GM19238 (cell line): ENCODE measurements around the gene MAGI3.

ENCODE experiments used
- DNase-seq: peaks from one replicate; pipeline ENCODE4 v3.0.0; 2011; ENCODE audit warnings: low spot score; ENCODE audit not compliant: insufficient read length

MAGI3 gene

DNA sequence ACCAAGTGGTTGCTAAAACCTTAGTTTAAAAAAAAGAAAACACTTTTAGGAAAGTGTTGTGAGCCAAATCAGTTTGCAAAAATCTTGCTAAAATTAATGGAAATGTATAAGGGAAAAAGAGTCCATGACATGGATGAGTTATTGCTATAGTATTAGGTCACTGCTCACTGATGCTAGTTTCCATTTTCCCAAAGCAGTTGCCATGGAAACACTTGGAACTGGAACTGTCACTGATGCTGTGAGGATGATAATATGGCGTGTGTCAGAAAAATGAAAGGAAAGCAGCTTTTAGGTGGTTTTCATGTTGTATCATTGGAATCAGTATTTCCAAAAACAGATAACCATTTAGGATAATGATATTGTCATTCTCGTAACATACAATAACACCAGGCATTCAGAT, 264.6 kb downstream of the MAGI3 start:
- DNase-seq, result no peak

DNA sequence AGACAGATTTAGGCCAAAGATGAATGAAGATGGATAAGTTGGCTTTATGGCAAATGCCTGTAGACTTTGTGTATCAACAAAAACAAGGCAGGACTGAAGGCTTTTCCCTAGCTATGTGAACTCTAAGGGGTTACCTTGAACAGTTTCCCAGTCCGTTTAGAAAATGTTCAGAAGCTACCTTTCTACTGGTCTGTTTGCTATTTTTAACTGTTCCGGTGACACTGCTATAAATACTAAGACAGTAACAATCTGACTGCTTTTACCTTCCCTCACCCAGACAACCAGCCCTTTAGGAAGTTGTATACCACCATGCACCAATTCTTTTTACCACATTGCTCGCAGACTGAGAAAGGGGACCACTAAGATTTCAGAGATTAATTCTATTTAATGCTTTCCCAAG, 266.8 kb downstream of the MAGI3 start:
- DNase-seq, result no peak

DNA sequence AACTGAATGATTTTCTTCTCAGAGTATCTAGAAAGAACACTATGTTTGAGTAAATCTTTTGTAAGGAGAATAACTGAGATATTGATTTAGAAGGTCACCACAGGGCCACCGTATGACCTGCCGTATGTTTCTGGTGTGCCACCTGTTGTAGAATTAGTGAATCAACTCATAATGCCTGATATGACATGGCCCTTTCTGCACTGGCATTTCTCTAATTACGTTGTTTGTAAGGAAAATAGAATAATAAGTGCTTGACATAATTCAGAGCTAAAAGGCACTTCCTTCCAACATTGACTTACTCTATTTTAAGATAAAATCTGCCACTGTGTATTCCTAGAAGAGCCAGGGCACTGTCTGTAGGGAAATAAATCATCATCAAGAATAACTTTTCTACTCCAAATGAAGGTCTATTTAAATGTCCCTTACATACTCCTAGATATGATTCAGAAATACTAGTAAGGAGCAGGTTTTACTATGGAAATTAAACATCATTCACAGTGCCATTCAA, 267.3 kb downstream of the MAGI3 start:
- no peak for DNase-seq

DNA sequence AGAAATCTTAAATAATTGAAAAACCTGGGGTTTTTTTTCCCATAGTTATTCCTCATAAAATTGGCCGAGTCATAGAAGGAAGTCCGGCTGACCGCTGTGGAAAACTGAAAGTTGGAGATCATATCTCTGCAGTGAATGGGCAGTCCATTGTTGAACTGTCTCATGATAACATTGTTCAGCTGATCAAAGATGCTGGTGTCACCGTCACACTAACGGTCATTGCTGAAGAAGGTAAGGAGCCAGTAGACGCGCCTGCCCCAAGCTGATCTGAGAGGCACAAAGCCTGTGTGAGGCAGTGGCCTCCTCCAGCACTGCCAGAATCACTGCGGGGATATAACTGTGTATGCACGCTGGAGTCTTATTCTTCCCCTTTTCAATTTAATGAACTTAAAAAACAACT, 268.7 kb downstream of the MAGI3 start:
- DNase-seq, result no peak

DNA sequence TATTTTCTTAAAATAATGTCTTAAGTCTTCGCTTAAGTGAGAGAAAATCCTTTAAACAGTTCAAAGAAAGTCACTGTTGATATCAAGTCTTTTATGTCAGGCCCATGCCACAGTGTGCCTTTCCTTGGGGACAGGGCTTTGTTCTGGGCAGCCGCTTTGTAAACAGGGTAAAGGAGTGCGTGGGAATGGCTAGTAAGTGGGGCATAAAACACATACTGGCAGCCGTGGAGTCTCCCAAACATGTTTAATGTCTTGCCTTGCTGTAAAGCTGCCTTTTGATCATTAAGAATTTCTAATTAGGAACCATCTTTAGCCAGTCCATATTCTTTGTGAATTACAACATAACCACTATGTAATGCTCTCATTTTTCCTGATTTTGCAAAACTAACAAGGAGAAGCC, 269.2 kb downstream of the MAGI3 start:
- no peak for DNase-seq

DNA sequence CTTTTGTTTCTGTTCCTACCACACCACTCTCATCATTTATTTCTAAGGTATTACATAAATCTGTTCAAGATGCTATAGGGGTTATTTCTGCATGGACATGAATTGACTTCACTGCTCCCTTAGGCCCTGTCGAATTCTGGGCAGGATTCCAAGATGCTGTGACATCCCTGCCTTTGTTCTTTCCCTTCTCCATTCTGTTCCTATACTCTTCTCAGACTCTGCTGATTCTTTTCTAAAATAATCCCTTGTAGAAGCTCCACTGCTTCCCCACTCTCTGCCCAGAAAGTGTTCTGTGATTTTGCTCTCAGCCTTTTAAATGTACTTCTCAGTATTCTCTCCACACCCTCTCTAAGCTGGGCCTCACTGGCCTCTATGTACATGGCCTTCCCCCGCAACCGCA, 269.8 kb downstream of the MAGI3 start:
- no peak for DNase-seq

DNA sequence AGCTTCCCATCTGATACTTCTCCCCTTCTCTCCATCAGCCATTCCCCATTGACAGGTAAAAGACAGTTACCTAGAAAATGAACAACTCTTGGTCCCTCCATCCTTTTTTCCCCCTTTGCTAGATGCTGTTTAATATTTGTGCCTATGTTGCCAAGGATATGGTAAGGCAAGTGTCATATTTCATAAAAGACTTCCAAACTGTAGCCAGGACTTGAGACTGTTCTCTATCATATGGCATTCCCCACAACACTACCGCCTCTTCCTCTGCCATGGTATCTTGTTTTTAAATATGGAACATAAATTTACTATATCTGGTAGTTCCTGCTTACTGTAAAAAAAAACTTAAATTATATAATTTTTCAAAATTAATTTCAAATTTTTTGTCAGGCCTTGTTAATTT, 271.8 kb downstream of the MAGI3 start:
- no peak for DNase-seq

DNA sequence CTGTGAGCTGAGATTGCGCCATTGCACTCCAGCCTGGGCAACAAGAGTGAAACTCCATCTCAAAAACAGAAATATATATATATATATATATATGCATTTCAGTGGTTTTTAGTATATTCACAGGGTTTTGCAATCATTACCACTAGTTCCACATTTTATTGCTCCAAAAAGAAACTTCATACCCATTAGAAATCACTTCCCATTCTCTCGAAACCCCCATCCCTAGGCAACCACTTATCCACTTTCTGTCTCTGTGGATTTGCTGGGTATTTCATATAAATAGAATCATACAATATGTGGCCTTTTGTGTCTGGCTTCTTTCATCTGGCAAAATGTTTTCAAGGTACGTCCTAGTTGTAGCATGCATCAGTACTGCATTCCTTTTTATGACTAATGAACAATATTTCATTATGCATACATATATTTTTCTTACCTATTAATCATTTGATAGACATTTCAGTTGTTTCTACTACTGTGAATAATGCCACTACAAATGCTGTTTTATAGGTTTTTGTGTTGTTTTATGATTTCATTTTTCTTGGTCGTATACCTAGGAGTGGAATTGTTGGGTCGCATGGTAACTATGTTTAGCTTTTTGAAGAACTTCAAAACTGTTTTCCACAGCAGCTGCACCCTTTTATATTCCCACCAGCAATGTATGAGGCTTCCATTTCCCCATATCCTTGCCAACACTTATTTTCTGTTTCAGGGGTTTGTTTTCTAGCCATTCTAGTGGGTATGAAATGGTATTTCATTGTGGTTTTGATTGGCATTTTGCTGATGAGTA, 273.0 kb downstream of the MAGI3 start:
- DNase-seq, result no peak

DNA sequence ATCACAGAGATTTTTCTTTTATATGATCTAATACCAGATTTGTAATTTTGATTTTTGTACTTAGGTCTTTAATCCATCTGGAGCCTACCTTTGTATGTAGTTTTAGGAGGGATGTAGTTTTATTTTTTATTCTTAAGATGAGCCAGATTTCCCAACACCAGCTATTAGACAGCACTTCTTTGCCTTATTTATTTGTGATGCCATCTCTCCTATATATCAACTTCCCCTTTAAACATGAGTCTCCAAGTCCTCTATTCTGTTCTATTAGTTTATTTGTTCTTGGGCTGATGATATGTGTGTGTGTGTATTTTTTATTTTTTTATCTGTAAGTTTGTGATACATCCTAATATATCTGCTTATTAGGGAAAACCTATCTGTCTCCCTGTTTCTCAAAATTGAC, 274.8 kb downstream of the MAGI3 start:
- DNase-seq, result no peak

DNA sequence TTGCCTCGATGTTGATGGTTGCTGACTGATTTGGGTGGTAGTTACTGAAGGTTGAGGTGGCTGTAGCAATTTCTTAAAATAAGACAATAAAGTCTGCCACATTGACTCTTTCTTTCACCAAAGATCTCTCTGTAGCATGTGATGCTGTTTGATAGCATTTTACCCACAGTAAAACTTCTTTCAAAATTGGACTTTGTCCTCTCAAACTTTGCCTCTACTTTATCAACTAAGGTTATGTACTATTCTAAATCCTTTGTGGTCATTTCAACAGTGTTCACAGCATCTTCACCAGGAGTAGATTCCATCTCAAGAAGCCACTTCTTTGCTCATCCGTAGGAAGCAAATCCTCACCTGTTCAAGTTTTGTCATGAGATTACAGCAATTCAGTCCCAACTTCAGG, 275.8 kb downstream of the MAGI3 start:
- no peak for DNase-seq

DNA sequence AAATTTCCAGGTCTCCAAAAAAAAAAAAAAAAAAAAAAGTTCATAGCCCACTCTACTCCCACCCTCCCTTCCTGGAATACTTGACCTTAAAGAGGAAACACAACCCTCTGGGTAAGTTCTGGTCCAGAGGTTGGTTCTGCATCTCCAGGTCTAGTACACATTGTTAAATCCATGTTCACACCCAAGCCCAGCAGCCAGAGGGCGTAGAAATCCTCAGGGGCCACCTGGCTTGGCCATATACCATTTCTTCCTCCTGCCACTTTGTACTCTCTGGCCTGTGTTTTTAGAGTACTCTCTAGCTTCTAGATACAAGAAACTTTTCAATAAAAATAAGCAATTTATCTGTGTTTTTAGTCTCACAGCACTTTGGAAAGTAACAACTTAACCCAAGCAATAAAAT, 279.7 kb downstream of the MAGI3 start:
- no peak for DNase-seq

DNA sequence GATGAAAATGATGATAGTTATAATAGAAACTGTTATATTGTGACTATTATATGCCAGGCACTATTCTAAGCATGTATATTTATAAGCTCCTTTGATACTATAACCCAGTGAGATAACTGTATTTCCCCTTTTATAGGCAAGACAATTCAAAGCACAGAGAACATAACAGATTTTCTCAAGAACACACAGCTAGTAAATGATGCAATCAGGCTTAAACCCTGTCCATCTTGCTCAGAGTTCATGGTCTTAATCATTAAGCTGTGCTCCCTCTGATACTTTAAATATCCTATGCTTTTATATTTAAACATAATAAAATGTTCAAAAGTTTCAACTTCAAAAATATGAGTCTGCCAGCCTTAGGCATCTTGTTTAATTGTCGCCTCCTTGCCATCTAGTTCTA, 280.3 kb downstream of the MAGI3 start:
- no peak for DNase-seq

DNA sequence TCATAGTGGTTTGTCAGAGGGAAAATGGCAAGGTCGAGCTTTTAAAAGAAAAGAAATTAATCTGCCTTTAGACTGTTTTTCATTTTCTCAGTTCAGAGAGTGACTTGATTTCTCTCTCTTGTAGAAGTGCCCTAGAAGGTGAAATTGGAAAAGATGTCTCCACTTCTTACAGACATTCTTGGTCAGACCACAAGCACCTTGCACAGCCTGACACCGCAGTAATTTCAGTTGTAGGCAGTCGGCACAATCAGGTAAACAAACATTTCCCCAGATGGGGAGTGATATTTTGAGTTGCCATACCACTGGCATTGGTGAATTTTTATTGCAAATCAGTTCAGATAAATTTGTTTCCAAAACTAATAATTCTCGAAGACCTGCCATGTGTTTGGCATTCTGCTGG, 282.2 kb downstream of the MAGI3 start:
- no peak for DNase-seq

DNA sequence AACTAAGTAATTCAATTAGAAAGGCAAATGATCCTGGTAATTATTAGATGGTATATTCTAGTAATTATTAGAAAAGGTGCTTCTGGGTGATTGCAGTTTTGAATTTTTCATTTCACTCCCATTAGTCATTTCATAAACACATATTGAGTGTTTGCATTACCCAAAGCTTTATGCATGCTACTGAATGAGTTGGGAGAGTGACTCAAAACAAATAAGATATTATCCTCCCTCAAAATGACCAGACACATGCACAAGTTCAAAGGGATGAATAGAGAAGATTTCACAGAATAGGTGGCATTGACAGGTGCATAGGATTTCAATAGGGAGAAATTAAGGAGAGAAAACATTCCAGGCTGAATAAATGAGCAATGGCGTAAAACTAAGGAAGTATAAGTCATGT, 284.3 kb downstream of the MAGI3 start:
- no peak for DNase-seq

DNA sequence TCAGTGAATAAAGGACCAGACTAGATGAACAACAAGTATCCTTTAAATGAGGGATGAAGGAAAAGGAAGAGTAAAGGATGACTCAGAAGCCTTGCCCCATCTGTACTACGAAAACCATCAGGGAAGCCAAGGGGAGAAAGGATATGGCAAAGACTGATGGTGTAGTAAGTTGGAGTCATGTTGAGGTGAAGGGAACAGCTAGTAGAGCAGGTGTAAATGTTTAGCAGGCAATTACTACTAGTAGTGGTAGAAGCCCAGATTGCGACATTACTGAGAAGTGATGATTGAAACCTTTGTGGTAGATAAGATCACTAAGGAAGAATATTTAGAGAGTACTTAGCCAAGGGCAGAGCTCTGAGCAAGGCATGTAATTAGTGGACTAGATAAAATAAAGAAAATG, 285.0 kb downstream of the MAGI3 start:
- no peak for DNase-seq

DNA sequence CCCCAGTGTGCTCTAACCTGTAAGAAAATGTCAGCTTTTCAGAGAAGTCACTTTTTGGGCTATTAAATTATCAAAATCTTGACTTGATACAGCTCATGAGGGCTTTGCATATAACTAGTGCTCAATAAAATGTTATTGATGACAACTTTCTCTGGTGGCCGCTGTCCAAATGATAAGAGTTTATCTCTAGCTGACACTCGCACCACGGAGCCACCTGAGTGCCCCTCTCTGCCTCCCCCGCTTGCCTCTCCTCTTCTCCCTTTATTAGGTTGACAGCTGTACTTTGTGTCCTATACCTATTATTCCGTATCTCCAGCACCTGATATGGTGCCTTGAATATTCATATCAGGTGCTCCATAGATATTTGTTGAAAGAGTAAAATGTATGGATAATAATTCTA, 286.2 kb downstream of the MAGI3 start:
- no peak for DNase-seq

DNA sequence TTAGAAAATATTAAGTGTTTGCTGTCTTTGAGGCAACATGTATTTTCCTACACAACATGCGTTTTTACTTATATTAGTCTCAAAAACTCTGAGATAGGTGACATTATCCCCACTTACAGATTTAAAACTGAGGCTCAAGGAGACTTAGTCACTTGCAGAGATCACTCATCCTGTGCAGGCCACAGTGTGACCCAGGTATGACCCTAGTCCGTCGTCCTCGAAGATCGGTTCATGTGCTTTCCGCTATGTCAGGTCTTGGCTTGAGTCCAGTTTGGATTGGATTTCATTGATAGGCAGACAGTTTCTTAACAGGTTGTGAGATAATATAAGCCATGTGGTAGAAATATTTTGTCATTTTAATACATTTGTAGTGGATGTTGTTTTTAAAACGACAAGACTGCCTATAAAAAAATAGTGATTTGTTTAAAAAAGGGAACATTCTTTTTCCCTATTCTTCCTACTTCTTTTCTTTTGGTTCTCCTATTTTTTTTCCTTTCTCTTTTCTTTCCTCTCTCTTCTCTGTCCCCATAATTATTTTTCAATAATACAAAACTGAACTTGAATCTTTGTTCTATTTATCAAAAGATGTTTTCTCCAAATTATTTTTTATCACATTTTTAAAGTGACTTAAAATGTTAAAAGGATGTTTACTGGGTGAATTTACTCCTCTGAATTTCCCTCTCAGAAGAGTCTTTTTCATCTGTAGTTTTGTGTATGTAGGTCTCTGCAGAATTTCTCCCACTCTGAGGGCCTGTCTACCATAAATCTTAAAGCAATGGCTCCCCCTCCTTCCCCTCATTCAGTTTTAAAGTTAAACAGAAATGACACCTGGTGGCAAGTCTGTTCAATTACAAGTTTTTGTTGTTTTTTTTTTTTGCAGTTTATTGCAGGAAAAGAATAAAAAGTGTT, 287.2 kb downstream of the MAGI3 start:
- DNase-seq, result peak; percentile 27

DNA sequence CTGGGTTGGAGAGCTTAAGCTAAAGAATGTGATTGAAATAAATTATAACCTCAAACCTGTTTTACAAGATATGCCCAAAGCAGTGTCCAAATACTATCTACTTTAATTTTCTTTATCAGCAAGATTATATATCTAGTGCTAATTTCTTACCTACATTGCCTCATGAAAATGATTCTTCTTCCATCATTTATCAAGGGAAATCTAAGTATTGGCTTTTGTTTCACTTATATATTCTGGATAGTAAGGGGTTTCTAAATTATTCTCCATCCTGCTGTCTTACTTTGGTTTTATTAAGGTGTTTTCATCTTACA, 287.8 kb downstream of the MAGI3 start:
- no peak for DNase-seq

DNA sequence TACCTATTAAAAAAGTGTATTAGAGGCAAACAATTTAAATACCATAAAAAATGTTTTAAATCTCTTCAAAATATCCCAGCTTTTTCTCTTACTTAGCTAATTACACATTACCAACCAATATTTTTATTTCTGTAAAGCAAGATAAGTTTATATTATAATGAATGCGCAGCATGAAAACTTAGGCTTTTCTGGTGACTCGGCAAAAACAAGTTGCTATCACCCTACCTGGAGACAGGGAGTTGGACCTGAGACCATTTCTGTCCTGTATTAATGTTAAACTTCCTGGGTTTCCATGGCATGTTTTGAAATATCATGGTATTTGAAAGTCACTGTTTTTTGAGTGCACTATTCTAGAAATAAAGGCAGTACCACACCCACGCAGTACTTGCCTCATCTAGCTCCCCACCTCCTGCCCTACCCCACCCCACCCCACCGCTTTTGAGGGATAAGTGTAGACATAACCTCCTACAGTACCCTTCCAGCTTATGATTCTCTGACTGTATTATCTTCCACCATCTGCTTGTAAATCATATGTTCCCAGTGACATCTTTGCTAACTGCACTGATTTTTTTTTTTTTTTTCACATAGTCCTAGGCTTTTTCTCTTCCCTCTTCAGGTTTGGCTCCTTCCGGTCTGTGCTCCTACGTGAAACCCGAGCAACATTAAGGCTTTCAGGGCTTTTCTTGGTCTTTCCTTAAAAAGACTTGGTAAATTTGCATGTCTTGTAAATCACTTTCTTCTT, 291.5 kb downstream of the MAGI3 start:
- no peak for DNase-seq

DNA sequence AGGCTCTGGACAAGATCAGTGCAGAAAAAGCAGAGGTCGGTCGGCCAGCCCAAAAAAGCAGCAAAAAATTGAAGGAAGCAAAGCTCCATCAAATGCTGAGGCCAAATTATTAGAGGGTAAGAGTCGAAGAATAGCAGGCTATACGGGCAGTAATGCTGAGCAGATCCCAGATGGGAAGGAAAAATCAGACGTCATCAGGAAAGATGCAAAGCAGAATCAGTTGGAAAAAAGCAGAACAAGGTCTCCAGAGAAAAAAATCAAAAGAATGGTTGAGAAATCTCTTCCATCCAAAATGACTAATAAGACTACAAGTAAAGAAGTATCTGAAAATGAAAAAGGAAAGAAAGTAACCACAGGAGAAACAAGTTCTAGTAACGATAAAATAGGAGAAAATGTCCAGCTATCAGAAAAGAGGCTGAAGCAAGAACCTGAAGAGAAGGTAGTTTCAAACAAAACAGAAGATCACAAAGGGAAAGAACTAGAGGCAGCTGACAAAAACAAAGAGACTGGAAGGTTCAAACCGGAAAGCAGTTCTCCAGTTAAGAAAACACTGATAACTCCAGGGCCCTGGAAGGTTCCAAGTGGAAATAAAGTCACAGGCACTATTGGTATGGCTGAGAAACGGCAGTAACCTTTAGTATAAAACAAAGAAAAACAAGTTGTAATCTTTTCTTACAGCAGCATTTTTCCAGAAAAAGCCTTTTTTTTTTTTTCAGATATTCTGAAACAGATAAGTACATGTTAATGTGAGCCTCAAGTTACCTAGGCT, 293.3 kb downstream of the MAGI3 start:
- no peak for DNase-seq

DNA sequence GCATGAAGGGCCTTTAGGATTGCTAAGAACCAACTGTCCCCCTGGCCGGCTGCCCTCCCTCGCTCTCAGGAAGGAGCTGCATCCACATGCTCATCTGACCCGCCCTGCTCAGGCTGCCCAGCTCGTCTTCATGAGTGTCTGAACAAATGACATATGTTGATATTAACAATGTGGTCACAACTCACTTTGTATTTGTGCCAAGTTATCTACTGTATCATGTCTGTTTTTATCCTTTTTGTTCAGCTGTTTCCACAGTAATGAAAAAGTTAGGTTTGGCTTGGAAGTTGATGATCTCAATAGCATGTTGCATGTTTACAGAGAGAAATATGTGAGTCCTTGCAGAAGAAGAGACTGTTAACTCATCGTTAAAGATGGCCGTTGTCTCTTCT, 293.8 kb downstream of the MAGI3 start:
- DNase-seq, result no peak
